Liver (tissue), 3 donors: ENCODE results near the gene ABLIM2.

Experiments used
- JUND ChIP-seq, 2 donors: IDR thresholded peaks; 2 replicates each; pipeline ENCODE4 v1.6.1; 2016; ENCODE audit warnings: antibody characterized with exemption in 2 of 2
- RAD21 ChIP-seq, 2 donors: IDR thresholded peaks; 2 replicates each; pipeline ENCODE4 v1.6.1; 2016; ENCODE audit warnings: antibody characterized with exemption in 2 of 2, mild to moderate bottlenecking in 2 of 2
- SP1 ChIP-seq: IDR thresholded peaks from 2 replicates; pipeline ENCODE4 v1.6.1; 2018; ENCODE audit warnings: antibody characterized with exemption, mild to moderate bottlenecking
- TAF1 ChIP-seq: conservative IDR thresholded peaks from 2 replicates; pipeline ENCODE4 v1.6.1; 2016; ENCODE audit warnings: antibody characterized with exemption, mild to moderate bottlenecking
- YY1 ChIP-seq: IDR thresholded peaks from 2 replicates; pipeline ENCODE4 v1.6.1; 2016; ENCODE audit warnings: antibody characterized with exemption, mild to moderate bottlenecking
- TF ChIP-seq, protein P1 (sequence below): fragments of 150-350 bp; IDR thresholded peaks from 2 replicates; pipeline ENCODE4 v1.5.1; 2017; ENCODE audit warnings: improper control_type of control experiment, low read depth, low read length; ENCODE audit not compliant: missing input control
- TF ChIP-seq, protein P2 (sequence below): IDR thresholded peaks from 2 replicates; pipeline ENCODE4 v1.6.1; 2016; ENCODE audit warnings: antibody characterized with exemption
- TF ChIP-seq, protein P3 (sequence below): IDR thresholded peaks from 2 replicates; pipeline ENCODE4 v1.6.1; 2016; ENCODE audit warnings: antibody characterized with exemption, mild to moderate bottlenecking
- TF ChIP-seq, protein P4 (sequence below): IDR thresholded peaks from 2 replicates; pipeline ENCODE4 v1.6.1; 2016; ENCODE audit warnings: antibody characterized with exemption
- donor health status: healthy.
- donor health status: healthy.

DNA sequence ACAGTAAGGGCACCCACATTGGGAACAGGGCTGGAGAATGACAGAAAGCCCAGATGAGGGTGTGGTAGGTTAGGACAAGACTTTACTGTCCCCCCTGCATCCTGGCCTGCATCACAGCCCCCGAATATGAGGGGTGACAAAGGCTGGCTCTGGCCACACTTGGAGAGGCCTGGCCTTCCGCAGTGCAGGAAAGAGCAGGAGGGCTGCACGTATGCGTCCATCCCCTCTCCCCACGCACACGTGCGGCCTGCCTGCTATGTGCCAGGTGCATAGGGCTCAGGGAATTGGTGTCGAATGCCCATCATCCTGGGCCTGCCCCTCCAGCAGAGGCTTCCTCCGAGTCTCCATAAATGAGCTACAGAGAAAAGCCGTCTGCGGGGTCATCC, 80.5 kb downstream of the ABLIM2 start:
- TF ChIP-seq TAF1 (no peak), RAD21 (IDR thresholded peaks at IDR 0.05) (no peak), JUND (IDR thresholded peaks at IDR 0.05) (no peak), SP1 (no peak), YY1 (no peak)
- TF ChIP-seq, protein P1, sequence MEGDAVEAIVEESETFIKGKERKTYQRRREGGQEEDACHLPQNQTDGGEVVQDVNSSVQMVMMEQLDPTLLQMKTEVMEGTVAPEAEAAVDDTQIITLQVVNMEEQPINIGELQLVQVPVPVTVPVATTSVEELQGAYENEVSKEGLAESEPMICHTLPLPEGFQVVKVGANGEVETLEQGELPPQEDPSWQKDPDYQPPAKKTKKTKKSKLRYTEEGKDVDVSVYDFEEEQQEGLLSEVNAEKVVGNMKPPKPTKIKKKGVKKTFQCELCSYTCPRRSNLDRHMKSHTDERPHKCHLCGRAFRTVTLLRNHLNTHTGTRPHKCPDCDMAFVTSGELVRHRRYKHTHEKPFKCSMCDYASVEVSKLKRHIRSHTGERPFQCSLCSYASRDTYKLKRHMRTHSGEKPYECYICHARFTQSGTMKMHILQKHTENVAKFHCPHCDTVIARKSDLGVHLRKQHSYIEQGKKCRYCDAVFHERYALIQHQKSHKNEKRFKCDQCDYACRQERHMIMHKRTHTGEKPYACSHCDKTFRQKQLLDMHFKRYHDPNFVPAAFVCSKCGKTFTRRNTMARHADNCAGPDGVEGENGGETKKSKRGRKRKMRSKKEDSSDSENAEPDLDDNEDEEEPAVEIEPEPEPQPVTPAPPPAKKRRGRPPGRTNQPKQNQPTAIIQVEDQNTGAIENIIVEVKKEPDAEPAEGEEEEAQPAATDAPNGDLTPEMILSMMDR = no peak
- TF ChIP-seq, protein P2, sequence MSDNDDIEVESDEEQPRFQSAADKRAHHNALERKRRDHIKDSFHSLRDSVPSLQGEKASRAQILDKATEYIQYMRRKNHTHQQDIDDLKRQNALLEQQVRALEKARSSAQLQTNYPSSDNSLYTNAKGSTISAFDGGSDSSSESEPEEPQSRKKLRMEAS = no peak
- TF ChIP-seq, protein P3, sequence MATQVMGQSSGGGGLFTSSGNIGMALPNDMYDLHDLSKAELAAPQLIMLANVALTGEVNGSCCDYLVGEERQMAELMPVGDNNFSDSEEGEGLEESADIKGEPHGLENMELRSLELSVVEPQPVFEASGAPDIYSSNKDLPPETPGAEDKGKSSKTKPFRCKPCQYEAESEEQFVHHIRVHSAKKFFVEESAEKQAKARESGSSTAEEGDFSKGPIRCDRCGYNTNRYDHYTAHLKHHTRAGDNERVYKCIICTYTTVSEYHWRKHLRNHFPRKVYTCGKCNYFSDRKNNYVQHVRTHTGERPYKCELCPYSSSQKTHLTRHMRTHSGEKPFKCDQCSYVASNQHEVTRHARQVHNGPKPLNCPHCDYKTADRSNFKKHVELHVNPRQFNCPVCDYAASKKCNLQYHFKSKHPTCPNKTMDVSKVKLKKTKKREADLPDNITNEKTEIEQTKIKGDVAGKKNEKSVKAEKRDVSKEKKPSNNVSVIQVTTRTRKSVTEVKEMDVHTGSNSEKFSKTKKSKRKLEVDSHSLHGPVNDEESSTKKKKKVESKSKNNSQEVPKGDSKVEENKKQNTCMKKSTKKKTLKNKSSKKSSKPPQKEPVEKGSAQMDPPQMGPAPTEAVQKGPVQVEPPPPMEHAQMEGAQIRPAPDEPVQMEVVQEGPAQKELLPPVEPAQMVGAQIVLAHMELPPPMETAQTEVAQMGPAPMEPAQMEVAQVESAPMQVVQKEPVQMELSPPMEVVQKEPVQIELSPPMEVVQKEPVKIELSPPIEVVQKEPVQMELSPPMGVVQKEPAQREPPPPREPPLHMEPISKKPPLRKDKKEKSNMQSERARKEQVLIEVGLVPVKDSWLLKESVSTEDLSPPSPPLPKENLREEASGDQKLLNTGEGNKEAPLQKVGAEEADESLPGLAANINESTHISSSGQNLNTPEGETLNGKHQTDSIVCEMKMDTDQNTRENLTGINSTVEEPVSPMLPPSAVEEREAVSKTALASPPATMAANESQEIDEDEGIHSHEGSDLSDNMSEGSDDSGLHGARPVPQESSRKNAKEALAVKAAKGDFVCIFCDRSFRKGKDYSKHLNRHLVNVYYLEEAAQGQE = no peak
- TF ChIP-seq, protein P4, sequence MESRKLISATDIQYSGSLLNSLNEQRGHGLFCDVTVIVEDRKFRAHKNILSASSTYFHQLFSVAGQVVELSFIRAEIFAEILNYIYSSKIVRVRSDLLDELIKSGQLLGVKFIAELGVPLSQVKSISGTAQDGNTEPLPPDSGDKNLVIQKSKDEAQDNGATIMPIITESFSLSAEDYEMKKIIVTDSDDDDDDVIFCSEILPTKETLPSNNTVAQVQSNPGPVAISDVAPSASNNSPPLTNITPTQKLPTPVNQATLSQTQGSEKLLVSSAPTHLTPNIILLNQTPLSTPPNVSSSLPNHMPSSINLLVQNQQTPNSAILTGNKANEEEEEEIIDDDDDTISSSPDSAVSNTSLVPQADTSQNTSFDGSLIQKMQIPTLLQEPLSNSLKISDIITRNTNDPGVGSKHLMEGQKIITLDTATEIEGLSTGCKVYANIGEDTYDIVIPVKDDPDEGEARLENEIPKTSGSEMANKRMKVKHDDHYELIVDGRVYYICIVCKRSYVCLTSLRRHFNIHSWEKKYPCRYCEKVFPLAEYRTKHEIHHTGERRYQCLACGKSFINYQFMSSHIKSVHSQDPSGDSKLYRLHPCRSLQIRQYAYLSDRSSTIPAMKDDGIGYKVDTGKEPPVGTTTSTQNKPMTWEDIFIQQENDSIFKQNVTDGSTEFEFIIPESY = no peak
